ENCODE measurements around the gene SLC27A6. TPM values are rescaled to one million over a fixed set of nuclear protein-coding genes. Genes with fewer than 3 reads are reported as not detected.

SLC27A6 gene
- total RNA-seq, 2 experiments from 2014 or later, result not detected

GRCh38 chr5:129082225-129083136 is 117.2 kb downstream of the SLC27A6 start:
- Mint-ChIP-seq H3K4me1 (no peaks in the 10 kb centered on the region), H3K27me3 (peaks cover 10% of the 10 kb centered on the region), H3K27ac (no peak overlapping the region), H3K36me3 (no peaks in the 10 kb centered on the region), H3K4me3 (no peak overlapping the region), H3K9me3 (no peaks in the 10 kb centered on the region)
- DNase-seq, result no peak
- ATAC-seq (ENCODE audit: low read depth), result no peak
- POLR2A ChIA-PET, result no interaction called here

Other genes starting within 250 kb of the SLC27A6 start
- gene ISOC1, start 129.3 kb downstream of the SLC27A6 start, total RNA-seq, result 10 to 100 TPM; 14.5 to 16.2 TPM

All from activated naive CD8-positive, alpha-beta T cell treated with anti-CD3 and anti-CD28 coated beads, Interleukin-2, amount 10 ng/mL, durations not matched to agents 7 days and 5 days (primary cell).